Measurements from ENCODE around the gene RABGAP1L.
"Not testable (repeated sequence)": the region's sequence is repeated elsewhere in the genome, so short reads cannot be mapped to it uniquely, and the experiment has no call there.

RABGAP1L gene

GRCh38 chr1:174700314-174700713 lies 541.0 kb downstream of the RABGAP1L start:
- H3K4me3 ChIP-seq (ENCODE audit: low read depth, low read length), result no peak overlapping the region

GRCh38 chr1:174700775-174701174 lies 541.5 kb downstream of the RABGAP1L start:
- H3K4me3 ChIP-seq (ENCODE audit: low read depth, low read length), result no peak overlapping the region

GRCh38 chr1:174701565-174701964 lies 542.2 kb downstream of the RABGAP1L start:
- no peak overlapping the region for H3K4me3 ChIP-seq (ENCODE audit: low read depth, low read length)

- no peak overlapping the region for H3K4me3 ChIP-seq (ENCODE audit: low read depth, low read length)
Observed at GRCh38 chr1:174702011-174702410, 542.7 kb downstream of the RABGAP1L start.

- H3K4me3 ChIP-seq (ENCODE audit: low read depth, low read length), result no peak overlapping the region
Observed at GRCh38 chr1:174703309-174703708, 544.0 kb downstream of the RABGAP1L start.

GRCh38 chr1:174704300-174704699 lies 545.0 kb downstream of the RABGAP1L start:
- H3K4me3 ChIP-seq (ENCODE audit: low read depth, low read length), result no peak overlapping the region

- H3K4me3 ChIP-seq (ENCODE audit: low read depth, low read length), result no peak overlapping the region
Observed at GRCh38 chr1:174710868-174711845, 551.8 kb downstream of the RABGAP1L start.

- not testable (repeated sequence) for H3K4me3 ChIP-seq (ENCODE audit: low read depth, low read length)
Observed at GRCh38 chr1:174711848-174712247, 552.5 kb downstream of the RABGAP1L start.

GRCh38 chr1:174712541-174712940 lies 553.2 kb downstream of the RABGAP1L start:
- no peak overlapping the region for H3K4me3 ChIP-seq (ENCODE audit: low read depth, low read length)

- H3K4me3 ChIP-seq (ENCODE audit: low read depth, low read length), result no peak overlapping the region
Observed at GRCh38 chr1:174713796-174714195, 554.5 kb downstream of the RABGAP1L start.

GRCh38 chr1:174719194-174719593 lies 559.9 kb downstream of the RABGAP1L start:
- H3K4me3 ChIP-seq (ENCODE audit: low read depth, low read length), result no peak overlapping the region

- no peak overlapping the region for H3K4me3 ChIP-seq (ENCODE audit: low read depth, low read length)
Observed at GRCh38 chr1:174720618-174721017, 561.3 kb downstream of the RABGAP1L start.

- H3K4me3 ChIP-seq (ENCODE audit: low read depth, low read length), result no peak overlapping the region
Observed at GRCh38 chr1:174721246-174721645, 561.9 kb downstream of the RABGAP1L start.

GRCh38 chr1:174723816-174724215 lies 564.5 kb downstream of the RABGAP1L start:
- H3K4me3 ChIP-seq (ENCODE audit: low read depth, low read length), result no peak overlapping the region

- no peak overlapping the region for H3K4me3 ChIP-seq (ENCODE audit: low read depth, low read length)
Observed at GRCh38 chr1:174724219-174724618, 564.9 kb downstream of the RABGAP1L start.

- H3K4me3 ChIP-seq (ENCODE audit: low read depth, low read length), result no peak overlapping the region
Observed at GRCh38 chr1:174726167-174726879, 567.0 kb downstream of the RABGAP1L start.

GRCh38 chr1:174726880-174727585 lies 567.7 kb downstream of the RABGAP1L start:
- no peak overlapping the region for H3K4me3 ChIP-seq (ENCODE audit: low read depth, low read length)

GRCh38 chr1:174734270-174734669 lies 575.0 kb downstream of the RABGAP1L start:
- no peak overlapping the region for H3K4me3 ChIP-seq (ENCODE audit: low read depth, low read length)

GRCh38 chr1:174736831-174737230 lies 577.5 kb downstream of the RABGAP1L start:
- no peak overlapping the region for H3K4me3 ChIP-seq (ENCODE audit: low read depth, low read length)

- no peak overlapping the region for H3K4me3 ChIP-seq (ENCODE audit: low read depth, low read length)
Observed at GRCh38 chr1:174740249-174740968, 581.1 kb downstream of the RABGAP1L start.
